ENCODE data around the gene CCHCR1. TPM values are rescaled to one million over a fixed set of nuclear protein-coding genes. Genes with fewer than 3 reads are reported as not detected.

Gene CCHCR1
- total RNA-seq, 2 donors from 2014 or later = 9.6 to 13.4 TPM

DNA sequence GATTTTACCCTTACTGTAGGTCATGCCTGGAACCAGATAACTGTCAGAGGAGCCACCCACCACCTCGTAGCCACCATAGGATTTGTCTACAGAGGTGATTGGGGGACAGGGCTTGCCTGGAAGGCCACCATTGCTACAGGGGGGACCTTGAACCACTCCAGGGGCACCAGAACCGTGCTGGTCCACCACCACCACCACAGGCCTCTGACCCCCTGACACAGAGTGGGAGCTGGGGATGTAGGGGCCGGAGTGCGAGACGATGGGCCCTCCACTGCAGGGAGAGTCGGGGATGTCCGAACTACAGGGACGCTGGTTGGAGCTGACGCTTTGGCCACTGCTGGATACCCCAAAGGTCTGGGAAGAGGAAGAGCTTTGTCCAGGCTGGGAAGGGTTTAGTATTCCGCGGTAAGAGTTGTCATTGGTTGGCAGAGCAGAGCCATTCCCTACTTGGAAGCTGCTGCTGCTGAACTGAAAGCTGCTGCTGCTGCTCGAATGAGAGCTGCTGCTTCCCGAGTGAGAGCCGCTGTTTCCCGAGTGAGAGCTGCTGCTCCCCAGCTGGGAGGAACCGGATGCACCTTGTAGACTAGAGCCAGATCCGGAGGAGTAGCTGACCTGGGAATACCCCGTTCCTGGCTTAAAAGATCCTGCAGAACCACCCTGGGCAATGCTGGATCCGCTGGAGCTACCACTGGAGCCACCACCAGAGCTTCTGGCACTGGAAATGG, 40.8 kb downstream of the CCHCR1 start:
- intact Hi-C loops (cut with DNase I) = no loop called here
- DNase-seq (ENCODE audit: low spot score) = peak; percentile 58

DNA sequence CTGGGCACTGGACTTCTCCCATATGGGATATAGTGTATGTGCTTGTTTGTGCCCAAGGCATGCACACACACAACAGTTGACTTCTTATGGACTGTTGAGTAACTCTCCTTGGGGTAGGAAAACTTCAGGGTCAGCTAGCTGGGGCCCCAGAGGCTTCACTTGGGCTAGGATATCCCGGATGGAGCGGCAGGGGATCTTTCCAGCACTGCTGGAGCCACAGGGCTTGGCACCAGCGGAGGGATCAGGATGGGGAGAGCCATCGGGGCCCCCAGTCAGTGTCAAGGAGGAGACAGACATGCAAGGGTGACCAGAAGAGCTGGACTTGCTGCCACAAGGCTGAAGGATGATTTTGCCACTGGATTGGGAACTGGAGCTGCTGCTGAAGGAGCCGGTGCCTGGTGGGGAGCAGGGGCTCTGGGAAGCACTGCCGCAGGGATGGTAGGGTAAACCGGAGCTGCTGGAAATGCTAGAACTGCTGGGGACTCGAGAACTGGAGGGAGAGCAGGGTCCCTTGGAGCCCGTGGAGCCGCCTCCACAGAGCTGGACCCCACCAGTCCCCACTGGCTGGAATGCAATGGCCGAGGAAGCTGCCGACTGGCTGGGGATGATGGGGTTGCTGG, 41.6 kb downstream of the CCHCR1 start:
- intact Hi-C loops (cut with DNase I) = no loop called here
- DNase-seq (ENCODE audit: low spot score) = peak; percentile 74

DNA sequence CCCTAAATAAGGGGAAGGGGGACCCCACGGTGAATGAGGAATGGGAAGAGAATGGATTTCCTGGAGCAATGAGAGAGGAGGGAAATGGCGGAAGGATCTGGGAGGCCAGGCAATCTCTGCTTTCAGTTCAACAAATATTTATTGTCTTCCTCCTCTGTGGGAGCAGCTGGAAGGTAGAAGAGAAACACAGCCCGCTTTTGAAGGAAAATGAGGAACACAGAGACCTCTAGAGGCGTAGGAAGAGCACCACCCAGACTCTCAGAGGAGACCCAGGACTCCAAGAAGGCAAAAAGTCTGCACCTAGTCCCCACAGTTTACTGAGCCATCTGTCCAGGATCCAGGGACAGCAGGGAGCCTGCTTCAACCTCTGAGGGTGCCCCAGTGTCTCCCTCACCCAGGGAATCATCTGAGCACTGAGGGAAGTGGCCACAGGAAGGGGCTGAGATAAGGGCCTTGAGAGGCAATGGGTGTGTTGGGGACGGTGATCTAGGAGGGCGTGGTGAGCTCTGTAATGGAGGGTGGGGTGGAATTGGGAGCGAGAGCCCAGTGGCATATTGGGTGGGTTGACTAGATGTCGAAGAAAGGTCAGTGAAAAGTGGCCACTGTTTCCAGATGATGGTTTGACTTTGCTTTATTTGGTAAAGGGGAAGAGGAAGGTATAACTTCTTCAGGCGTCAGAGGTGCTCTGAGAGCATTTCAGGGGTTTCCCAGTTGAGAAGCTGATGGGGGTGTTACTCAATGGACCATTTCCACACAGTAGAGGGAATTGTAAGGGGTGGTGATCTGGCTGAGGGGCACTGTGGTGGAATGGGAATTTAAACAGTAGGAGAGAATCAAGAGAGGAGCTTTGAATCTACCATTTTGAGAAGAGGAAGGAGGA, 42.4 kb downstream of the CCHCR1 start:
- peak; percentile 29 for DNase-seq (ENCODE audit: low spot score)
- intact Hi-C loops (cut with DNase I) = no loop called here

DNA sequence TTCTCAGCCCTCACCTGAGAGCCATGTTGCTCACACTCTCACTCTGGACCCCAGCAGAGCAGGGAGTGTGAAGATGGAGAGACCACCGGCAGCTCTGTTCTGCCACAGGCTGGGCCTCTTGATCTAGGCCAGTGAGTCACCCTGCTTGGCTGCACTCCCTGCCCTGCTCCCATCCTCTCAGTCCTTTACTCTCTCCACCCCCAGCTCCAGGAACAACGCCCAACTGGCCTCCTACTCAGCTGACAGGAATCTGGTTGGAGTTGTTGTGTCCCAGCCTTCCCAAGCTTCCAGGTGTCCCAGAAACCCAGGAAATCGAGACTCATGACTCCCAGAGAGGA, 43.1 kb downstream of the CCHCR1 start, which contains the start of gene PSORS1C1:
Gene PSORS1C1, plus strand, starts transcription at position 260 of the 338 bp plus-strand sequence. CDS start 14,833 bp downstream, outside the sequence.
- intact Hi-C loops (cut with DNase I) = no loop called here
- DNase-seq (ENCODE audit: low spot score) = peak; percentile 95

DNA sequence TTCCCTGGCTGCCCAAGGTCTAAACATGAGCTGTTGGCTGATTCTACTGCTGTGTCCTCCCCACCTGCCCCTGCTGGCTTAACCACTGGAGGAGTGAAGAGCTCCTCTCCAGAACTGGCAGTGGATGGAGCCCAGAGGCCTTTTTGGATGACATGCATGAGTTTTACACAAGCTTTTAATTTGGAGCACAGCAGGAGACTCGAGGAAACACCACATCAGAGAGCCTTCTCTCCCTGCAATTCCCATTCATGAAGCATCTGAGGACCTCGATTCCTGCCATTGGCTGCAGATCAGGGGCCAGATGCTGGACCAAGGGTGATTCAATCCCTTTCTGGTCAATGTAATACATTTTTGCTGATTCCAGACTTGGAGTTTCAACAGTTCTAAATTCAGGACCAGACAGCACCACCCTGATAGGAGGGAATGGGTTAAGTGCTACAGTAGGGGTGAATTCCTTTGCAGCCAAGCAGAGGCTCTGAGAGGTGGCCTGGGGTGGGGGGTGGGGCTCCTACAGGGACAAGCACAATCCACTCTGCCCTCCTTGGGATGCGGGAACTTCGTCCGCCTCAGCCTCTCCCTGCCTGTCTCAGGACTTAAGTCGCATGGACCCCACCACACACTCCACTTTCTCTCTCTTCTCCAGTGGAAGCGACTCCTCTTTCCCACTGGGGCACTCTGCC, 43.6 kb downstream of the CCHCR1 start:
- no peak for DNase-seq (ENCODE audit: low spot score)
- intact Hi-C loops (cut with DNase I) = no loop called here

DNA sequence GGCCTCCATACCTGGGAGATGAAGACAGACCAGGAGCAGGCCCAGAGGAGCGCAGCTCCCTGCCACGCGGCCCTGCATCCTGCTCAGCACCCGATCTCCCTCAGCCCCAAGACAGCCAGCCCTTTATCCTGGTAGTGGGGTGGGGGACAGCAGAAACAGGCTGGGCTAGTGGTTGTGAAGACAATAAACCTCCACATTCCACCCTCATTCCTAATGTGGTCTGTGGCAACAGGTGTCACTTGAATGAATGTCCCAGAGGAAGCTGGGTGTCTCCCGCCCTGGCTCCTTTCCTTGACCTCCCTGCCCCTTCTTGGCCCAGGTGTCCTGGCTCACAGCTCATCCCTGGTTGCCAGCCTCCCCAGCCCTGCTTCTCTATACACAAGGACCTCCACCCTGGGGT, 45.1 kb downstream of the CCHCR1 start, which contains the start of gene C6orf15:
Gene C6orf15, minus strand, starts transcription at position 98 of the 400 bp plus-strand sequence. Its CDS starts 20 bp downstream, at position 78.
- no peak for DNase-seq (ENCODE audit: low spot score)
- intact Hi-C loops (cut with DNase I) = no loop called here

DNA sequence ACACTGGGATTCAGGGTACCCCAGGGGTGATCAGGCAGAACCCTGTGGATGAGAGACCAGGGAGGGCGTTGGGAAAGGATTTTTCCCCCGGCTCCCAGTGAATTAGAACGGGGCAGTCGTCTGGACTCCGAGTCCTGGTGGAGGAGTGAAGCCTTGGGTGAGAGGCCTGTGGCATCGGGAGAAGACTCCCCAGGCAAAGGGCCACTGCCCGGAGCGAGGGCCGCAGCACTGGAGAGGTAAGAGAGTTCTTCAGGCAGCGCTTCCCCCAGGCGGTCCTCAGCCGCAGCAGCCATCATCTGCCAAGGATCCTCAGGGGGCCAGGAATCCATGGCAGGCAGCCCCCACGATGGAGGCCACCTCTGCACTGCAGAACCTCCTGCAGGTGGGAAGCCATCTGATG, 45.9 kb downstream of the CCHCR1 start:
- DNase-seq (ENCODE audit: low spot score) = no peak
- intact Hi-C loops (cut with DNase I) = no loop called here

DNA sequence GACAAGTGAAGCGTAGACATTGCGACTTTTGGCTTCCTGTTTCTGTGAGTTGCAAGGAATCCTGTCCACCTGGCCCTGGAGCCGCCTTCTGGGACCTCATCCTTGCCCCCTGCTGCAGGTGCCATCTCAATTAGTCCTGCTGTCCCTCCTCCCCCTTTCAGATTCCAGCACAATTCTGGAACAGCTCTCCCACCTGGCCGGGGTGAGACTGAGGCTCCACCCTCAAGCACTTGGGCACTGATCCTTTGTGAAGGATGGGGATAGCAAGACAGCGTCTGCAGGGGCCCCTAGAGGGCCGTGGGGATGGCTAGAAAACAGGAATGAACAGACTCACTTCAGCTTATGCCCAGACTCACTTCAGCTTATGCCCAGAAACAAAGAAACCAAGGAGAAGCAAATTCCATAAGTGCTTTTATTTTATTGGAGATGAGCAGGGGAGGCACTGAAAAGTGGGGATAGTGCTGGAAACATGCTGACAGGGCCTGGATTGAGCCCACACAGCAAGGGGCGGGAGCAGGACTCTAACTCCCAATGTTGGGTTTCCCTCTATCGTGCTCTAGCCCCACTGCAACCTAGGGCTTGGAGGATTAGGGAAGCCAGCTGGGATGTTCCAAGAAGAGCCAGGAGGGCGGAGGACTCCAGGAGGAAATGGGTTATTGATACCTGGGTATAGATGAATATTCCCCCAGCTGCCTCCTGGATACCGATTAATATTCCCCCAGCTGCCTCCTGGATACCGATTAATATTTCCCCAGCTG, 46.6 kb downstream of the CCHCR1 start:
- intact Hi-C loops (cut with DNase I) = no loop called here
- DNase-seq (ENCODE audit: low spot score) = no peak

DNA sequence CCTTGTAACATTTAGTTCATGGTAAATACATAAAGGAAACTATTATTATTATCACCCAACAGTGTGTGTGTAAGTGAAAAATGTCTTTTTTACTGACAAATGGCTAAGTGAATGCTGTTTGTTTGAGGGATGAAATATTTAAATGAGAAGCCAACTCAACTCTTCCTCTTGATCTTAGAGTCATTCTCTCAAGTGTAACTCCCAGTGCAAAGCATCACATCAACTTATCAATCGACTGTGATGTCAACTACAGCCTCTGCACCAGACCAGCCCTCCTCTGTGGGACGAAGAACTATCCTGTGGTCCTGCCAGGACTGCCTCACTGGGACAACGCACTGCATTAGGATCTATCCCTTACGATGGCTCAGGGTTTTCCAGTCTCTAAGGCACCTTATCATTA, 50.5 kb downstream of the CCHCR1 start:
- intact Hi-C loops (cut with DNase I) = no loop called here
- no peak for DNase-seq (ENCODE audit: low spot score)

DNA sequence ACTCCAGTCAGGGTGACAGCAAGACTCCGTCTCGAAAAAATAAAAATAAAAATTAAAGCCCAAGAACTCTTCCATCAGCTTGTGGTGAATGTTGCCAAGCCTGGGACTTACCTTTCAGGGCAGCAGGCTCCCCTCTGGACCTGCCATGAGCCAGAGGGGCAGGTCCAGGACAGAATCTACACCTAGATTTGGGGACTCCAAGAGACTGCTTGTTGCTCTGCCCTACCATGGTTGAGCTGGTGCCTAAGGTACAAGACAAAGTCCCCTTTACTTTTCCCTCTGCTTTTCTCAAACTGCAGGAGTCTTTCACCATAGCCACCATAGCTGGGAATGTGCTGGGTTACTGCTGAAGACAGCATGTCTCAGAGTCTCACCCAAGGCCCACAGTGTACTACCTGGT, 54.5 kb downstream of the CCHCR1 start:
- no peak for DNase-seq (ENCODE audit: low spot score)
- intact Hi-C loops (cut with DNase I) = no loop called here

DNA sequence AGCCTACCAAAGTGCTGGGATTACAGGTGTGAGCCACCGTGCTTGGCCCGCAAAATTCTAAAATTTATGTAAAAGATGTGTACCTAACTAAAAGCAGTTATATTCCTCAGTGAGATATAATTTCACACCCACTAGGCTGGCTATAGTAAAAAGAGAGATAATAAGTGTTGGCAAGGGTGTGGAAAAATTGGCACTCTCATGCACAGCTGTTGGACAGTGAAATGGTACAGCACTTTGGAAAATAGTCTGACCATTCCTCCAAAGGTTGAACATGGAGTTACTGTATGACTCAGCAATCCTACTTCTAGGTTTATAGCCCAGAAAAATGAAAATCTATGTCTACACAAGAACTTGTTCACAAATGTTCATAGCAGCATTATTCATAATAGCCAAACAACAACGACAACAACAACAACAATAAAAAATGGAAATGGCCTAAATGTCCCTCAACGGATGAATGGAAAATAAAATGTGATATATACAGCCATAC, 59.1 kb downstream of the CCHCR1 start:
- intact Hi-C loops (cut with DNase I) = loop anchor here in 1 of 2 donors (10.0 kb wide), 1 partner anchor 434 kb away; no protein-coding TSS in a partner anchor
- DNase-seq (ENCODE audit: low spot score) = no peak

DNA sequence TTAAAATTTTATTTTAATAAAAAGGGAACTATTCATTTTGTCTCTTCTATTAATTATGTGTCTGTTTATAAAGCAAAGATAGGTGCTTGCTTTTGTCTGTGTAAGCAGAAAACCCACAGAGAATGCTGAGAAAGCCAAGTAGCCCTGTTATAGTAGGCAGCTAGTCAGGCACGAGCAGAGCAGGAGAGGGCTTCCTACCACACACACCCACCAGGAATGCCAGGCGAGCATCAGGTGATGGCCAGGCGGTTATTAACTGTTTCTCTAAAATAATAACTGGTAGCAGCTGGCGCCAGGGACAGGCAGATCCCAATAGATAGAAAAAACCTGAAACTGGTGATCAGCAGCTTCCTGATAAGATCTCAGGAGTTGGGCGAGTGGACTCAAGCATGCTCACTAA, 60.9 kb downstream of the CCHCR1 start:
- no peak for DNase-seq (ENCODE audit: low spot score)
- intact Hi-C loops (cut with DNase I) = loop anchor here in 1 of 2 donors (10.0 kb wide), 1 partner anchor 432 kb away; no protein-coding TSS in a partner anchor

DNA sequence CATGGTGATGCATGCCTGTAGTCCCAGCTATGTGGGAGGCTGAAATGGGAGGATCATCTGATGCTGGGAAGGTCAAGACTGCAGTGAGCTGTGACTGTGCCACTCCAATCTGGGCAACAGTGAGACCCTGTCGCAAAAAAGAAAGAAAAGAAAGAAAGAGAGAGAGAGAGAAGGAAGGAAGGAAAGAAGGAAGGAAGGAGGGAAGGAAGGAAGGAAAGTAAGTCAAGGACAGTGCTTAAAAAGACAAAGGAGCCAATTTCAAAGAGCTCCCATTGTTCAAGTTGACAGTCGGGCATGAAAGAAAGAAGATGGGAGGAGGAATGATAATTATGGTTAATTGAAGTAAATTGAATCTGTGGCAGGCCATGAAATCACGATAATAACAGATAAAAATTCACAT, 61.4 kb downstream of the CCHCR1 start:
- intact Hi-C loops (cut with DNase I) = loop anchor here in 1 of 2 donors (10.0 kb wide), 1 partner anchor 431 kb away; no protein-coding TSS in a partner anchor
- DNase-seq (ENCODE audit: low spot score) = no peak

DNA sequence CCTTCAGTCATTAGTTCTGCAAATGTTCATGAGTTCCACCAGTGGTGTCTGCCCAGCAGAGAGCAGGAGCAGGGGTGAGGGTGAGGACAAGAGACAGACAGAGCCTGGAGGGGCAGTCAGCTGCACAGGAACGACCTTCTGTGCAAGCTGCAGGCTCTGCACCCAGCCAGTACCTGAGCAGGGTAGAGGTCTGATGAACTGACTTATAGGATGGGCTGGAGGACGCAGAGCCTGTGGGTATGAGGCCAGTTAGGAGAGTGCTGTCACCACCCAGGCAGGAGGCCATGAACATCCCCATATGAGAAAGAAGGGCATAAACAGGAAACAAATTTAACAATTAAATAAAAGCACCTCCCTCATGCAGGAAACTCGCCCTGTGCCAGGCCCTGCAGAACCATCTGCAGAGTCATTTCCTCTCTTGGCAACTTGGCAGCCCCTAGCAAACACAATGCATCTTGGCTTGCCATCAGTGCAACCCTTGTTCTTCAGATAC, 63.2 kb downstream of the CCHCR1 start:
- DNase-seq (ENCODE audit: low spot score) = no peak
- intact Hi-C loops (cut with DNase I) = loop anchor here in 1 of 2 donors (10.0 kb wide), 1 partner anchor 430 kb away; no protein-coding TSS in a partner anchor

DNA sequence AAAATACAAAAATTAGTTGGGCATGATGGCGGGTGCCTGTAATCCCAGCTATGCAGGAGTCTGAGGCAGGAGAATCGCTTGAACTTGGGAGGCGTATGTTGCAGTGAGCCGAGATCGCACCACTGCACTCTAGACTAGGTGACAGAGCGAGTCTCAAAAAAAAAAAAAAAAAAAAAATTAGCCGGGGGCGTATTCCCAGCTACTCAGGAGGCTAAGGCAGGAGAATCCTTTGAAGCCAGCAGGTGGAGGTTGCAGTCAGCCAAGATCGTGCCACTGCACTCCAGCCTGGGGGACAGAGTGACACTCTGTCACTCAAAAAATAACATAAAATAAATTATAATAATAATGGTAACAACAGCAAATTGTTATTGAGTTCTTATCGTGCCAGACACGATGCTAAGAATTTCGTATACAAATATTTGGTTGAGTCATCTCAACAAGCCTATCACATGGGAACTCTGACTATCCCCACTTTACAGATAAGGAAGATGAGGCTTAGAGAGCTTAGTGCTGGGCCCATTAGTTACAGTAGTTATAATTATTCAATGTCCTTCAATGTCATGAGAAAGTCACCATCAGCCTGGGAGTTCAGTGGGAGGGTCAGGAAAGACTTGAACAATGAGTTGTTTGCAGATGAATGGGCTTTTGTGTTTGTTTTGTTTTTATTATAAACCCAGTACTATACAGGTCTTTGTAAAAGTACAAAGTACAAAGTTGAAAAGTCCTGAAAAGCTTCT, 64.7 kb downstream of the CCHCR1 start:
- intact Hi-C loops (cut with DNase I) = loop anchor here in 1 of 2 donors (10.0 kb wide), 1 partner anchor 428 kb away; no protein-coding TSS in a partner anchor
- DNase-seq (ENCODE audit: low spot score) = no peak

Data from posterior vena cava (tissue), 2 donors.